ENCODE data around the gene FAM222A. TPM values are rescaled to one million over a fixed set of nuclear protein-coding genes. Genes with fewer than 3 reads are reported as not detected.

FAM222A gene
- polyA plus RNA-seq, 1 donor (not counting 4 experiments of a cell fraction or from before 2014, with no cell fraction given) = 0.05 TPM

- Histone ChIP-seq H3K4me2 (ENCODE audit: control insufficient read depth, extremely low read depth, insufficient read depth, low read depth, low read length) (no peak overlapping the region), H2AFZ (ENCODE audit: control insufficient read depth, low read length) (no peak overlapping the region), H3K36me3 (ENCODE audit: control insufficient read depth in 2 of 2, extremely low read depth in 1 of 2, insufficient read depth in 2 of 2, low read length in 2 of 2) (no peaks in the 10 kb centered on the region), H3K79me2 (ENCODE audit: control insufficient read depth, insufficient read depth, low read length) (no peaks in the 10 kb centered on the region), H3K4me1 (ENCODE audit: control insufficient read depth, extremely low read depth, insufficient read depth, low read length) (no peaks in the 10 kb centered on the region), H3K9me1 (ENCODE audit: control insufficient read depth, extremely low read depth, insufficient read depth, low read length) (no peaks in the 10 kb centered on the region), H4K20me1 (ENCODE audit: control insufficient read depth, extremely low read depth, insufficient read depth, low read length) (no peaks in the 10 kb centered on the region), H3K27ac (ENCODE audit: control insufficient read depth, insufficient read depth, low read length) (no peak overlapping the region), H3K9me3 (ENCODE audit: control insufficient read depth, low read depth, low read length) (no peaks in the 10 kb centered on the region), H3K27me3 (ENCODE audit: control insufficient read depth, extremely low read depth, insufficient read depth, low read length) (no peaks in the 10 kb centered on the region), H3K9ac (ENCODE audit: control insufficient read depth, extremely low read depth, insufficient read depth, low read length) (no peak overlapping the region), H3K4me3 (ENCODE audit: control insufficient read depth in 2 of 3, extremely low read depth in 1 of 3, insufficient read depth in 2 of 3, low read depth in 1 of 3, low read length in 3 of 3) (no peak overlapping the region)
- DNase-seq (ENCODE audit: low read depth, low spot score) (no peak), FAIRE-seq (no peak)
- TF ChIP-seq CTCF (optimal IDR thresholded peaks at IDR 0.05 in 1 of 3, IDR thresholded peaks at IDR 0.05 in 1 of 3, conservative IDR thresholded peaks at IDR 0.05 in 1 of 3; ENCODE audit: extremely low read depth in 1 of 3, insufficient read depth in 2 of 3, low read length in 3 of 3) (no peak), EZH2 (IDR thresholded peaks at IDR 0.05; ENCODE audit: low read length) (no peak)
- dilution Hi-C loops (cut with MboI; ENCODE audit: extremely low pct_ligation_motif_present, low sequenced_read_pairs) = no loop called here
Measured at GRCh38 chr12:109744026-109744425, 30.4 kb downstream of the FAM222A start.

- no peak overlapping the region for H2AFZ ChIP-seq (ENCODE audit: control insufficient read depth, low read length)
- no peaks in the 10 kb centered on the region for H3K36me3 ChIP-seq (ENCODE audit: control insufficient read depth in 2 of 2, extremely low read depth in 1 of 2, insufficient read depth in 2 of 2, low read length in 2 of 2)
- H4K20me1 ChIP-seq (ENCODE audit: control insufficient read depth, extremely low read depth, insufficient read depth, low read length) = no peaks in the 10 kb centered on the region
- H3K4me3 ChIP-seq (ENCODE audit: control insufficient read depth in 2 of 3, extremely low read depth in 1 of 3, insufficient read depth in 2 of 3, low read depth in 1 of 3, low read length in 3 of 3) = no peak overlapping the region
- dilution Hi-C loops (cut with MboI; ENCODE audit: extremely low pct_ligation_motif_present, low sequenced_read_pairs) = no loop called here
- H3K79me2 ChIP-seq (ENCODE audit: control insufficient read depth, insufficient read depth, low read length) = no peaks in the 10 kb centered on the region
- no peak overlapping the region for H3K27ac ChIP-seq (ENCODE audit: control insufficient read depth, insufficient read depth, low read length)
- DNase-seq (ENCODE audit: low read depth, low spot score) (no peak), FAIRE-seq (no peak)
- H3K4me1 ChIP-seq (ENCODE audit: control insufficient read depth, extremely low read depth, insufficient read depth, low read length) = no peaks in the 10 kb centered on the region
- H3K9ac ChIP-seq (ENCODE audit: control insufficient read depth, extremely low read depth, insufficient read depth, low read length) = no peak overlapping the region
- H3K9me3 ChIP-seq (ENCODE audit: control insufficient read depth, low read depth, low read length) = no peaks in the 10 kb centered on the region
- H3K9me1 ChIP-seq (ENCODE audit: control insufficient read depth, extremely low read depth, insufficient read depth, low read length) = no peaks in the 10 kb centered on the region
- H3K4me2 ChIP-seq (ENCODE audit: control insufficient read depth, extremely low read depth, insufficient read depth, low read depth, low read length) = no peak overlapping the region
- no peaks in the 10 kb centered on the region for H3K27me3 ChIP-seq (ENCODE audit: control insufficient read depth, extremely low read depth, insufficient read depth, low read length)
- TF ChIP-seq CTCF (optimal IDR thresholded peaks at IDR 0.05 in 1 of 3, IDR thresholded peaks at IDR 0.05 in 1 of 3, conservative IDR thresholded peaks at IDR 0.05 in 1 of 3; ENCODE audit: extremely low read depth in 1 of 3, insufficient read depth in 2 of 3, low read length in 3 of 3) = no peak
- TF ChIP-seq EZH2 (IDR thresholded peaks at IDR 0.05; ENCODE audit: low read length) = no peak
Measured at GRCh38 chr12:109744986-109745942, 31.6 kb downstream of the FAM222A start.

Measured in keratinocyte (primary cell).